ENCODE data around the gene DRC7.

GRCh38 chr16:57706717-57707116 lies 12.1 kb downstream of the DRC7 start:
- TF ChIP-seq BHLHE40 (IDR thresholded peaks at IDR 0.05; ENCODE audit: borderline replicate concordance) (no peak), ZNF384 (IDR thresholded peaks at IDR 0.05) (no peak), FOXA1 (IDR thresholded peaks at IDR 0.05) (no peak), TARDBP (IDR thresholded peaks at IDR 0.05) (no peak), HDGF (IDR thresholded peaks at IDR 0.05; ENCODE audit: borderline replicate concordance) (no peak), L3MBTL2 (conservative IDR thresholded peaks at IDR 0.05) (no peak), FOXM1 (IDR thresholded peaks at IDR 0.05; ENCODE audit: borderline replicate concordance) (no peak), SUZ12 (IDR thresholded peaks at IDR 0.05) (no peak)
